Activated T-cell treated with anti-CD3 and anti-CD28 coated beads, Interleukin-2, amount 50 U/mL, for 72 hours (primary cell): ENCODE data around the gene CA10. TPM values are rescaled to one million over a fixed set of nuclear protein-coding genes. Genes with fewer than 3 reads are reported as not detected.

ENCODE experiments used
- ATAC-seq, 2 donors: fragments of 150-1000 bp; cut with Tn5 transposase; replicated peaks in 1 of 2; 2 replicates each; pipeline ENCODE4 v1.10.0; 2021; ENCODE audit warnings: moderate library complexity in 2 of 2, mild to moderate bottlenecking in 1 of 2
- DNase-seq, 2 donors: peaks; one replicate each; pipeline ENCODE4 v3.0.0; 2021 to 2022; ENCODE audit warnings: mixed read lengths in 1 of 2
- H3K27ac Mint-ChIP-seq: one replicate; pipeline ENCODE4 v1.8.0; 2022; ENCODE audit warnings: mild to moderate bottlenecking, moderate library complexity, mixed read lengths
- H3K27me3 Mint-ChIP-seq: one replicate; pipeline ENCODE4 v1.8.0; 2022; ENCODE audit warnings: low read depth, mixed read lengths
- H3K36me3 Mint-ChIP-seq, 2 donors: one replicate each; pipeline ENCODE4 v1.8.0; 2022; ENCODE audit warnings: mixed read lengths in 2 of 2, mild to moderate bottlenecking in 1 of 2; ENCODE audit not compliant: insufficient read depth in 2 of 2
- H3K4me1 Mint-ChIP-seq: one replicate; pipeline ENCODE4 v1.8.0; 2022; ENCODE audit warnings: low read depth, mixed read lengths
- H3K4me3 Mint-ChIP-seq, 2 donors: one replicate each; pipeline ENCODE4 v1.8.0; 2022; ENCODE audit warnings: mild to moderate bottlenecking in 2 of 2, mixed read lengths in 2 of 2, moderate library complexity in 2 of 2
- H3K9me3 Mint-ChIP-seq, 2 donors: one replicate each; pipeline ENCODE4 v1.8.0; 2022; ENCODE audit warnings: mixed read lengths in 2 of 2
- total RNA-seq, 2 donors: library from RNA; stranded (reverse); gene quantifications; one replicate each; pipeline ENCODE4 v1.2.3, GENCODE V29; 2022

Gene CA10
- total RNA-seq, 2 donors from 2014 or later = not detected

- Mint-ChIP-seq H3K27me3 (no peaks in the 10 kb centered on the region), H3K4me3 (no peak overlapping the region), H3K27ac (no peak overlapping the region), H3K4me1 (no peaks in the 10 kb centered on the region), H3K36me3 (no peaks in the 10 kb centered on the region), H3K9me3 (no peaks in the 10 kb centered on the region)
- ATAC-seq (no peak), DNase-seq (no peak)
These were observed 20.2 kb downstream of the CA10 start for GRCh38 chr17:52138350-52138749.

- Mint-ChIP-seq H3K27ac (no peak overlapping the region), H3K4me1 (no peaks in the 10 kb centered on the region), H3K36me3 (no peaks in the 10 kb centered on the region), H3K27me3 (no peaks in the 10 kb centered on the region), H3K4me3 (no peak overlapping the region), H3K9me3 (no peaks in the 10 kb centered on the region)
- ATAC-seq = no peak
- no peak for DNase-seq
These were observed 22.3 kb downstream of the CA10 start for GRCh38 chr17:52136166-52136565.

GRCh38 chr17:52134641-52135040, 23.9 kb downstream of the CA10 start:
- H3K4me3 Mint-ChIP-seq = no peak overlapping the region
- no peaks in the 10 kb centered on the region for H3K36me3 Mint-ChIP-seq
- peaks cover 0 to under 1% of the 10 kb centered on the region in 2 donors for H3K9me3 Mint-ChIP-seq
- no peak for ATAC-seq
- H3K27me3 Mint-ChIP-seq = no peaks in the 10 kb centered on the region
- no peaks in the 10 kb centered on the region for H3K4me1 Mint-ChIP-seq
- DNase-seq = no peak
- H3K27ac Mint-ChIP-seq = no peak overlapping the region

- Mint-ChIP-seq H3K36me3 (no peaks in the 10 kb centered on the region), H3K4me3 (no peak overlapping the region), H3K27ac (no peak overlapping the region), H3K27me3 (peaks cover 6% of the 10 kb centered on the region), H3K9me3 (peaks cover 0 to 2% of the 10 kb centered on the region in 2 donors), H3K4me1 (no peaks in the 10 kb centered on the region)
- ATAC-seq = no peak
- no peak for DNase-seq
These were observed 29.8 kb downstream of the CA10 start for GRCh38 chr17:52128721-52129120.

GRCh38 chr17:52124993-52125392, 33.5 kb downstream of the CA10 start:
- Mint-ChIP-seq H3K4me1 (no peaks in the 10 kb centered on the region), H3K27me3 (peaks cover 13% of the 10 kb centered on the region), H3K9me3 (peaks cover 0 to 2% of the 10 kb centered on the region in 2 donors), H3K4me3 (no peak overlapping the region), H3K27ac (no peak overlapping the region), H3K36me3 (no peaks in the 10 kb centered on the region)
- no peak for ATAC-seq
- no peak for DNase-seq

- no peak overlapping the region for H3K4me3 Mint-ChIP-seq
- no peak overlapping the region for H3K27ac Mint-ChIP-seq
- ATAC-seq (no peak), DNase-seq (no peak)
- H3K9me3 Mint-ChIP-seq = peaks cover 0 to under 1% of the 10 kb centered on the region in 2 donors
- H3K27me3 Mint-ChIP-seq = peaks cover 13% of the 10 kb centered on the region
- H3K36me3 Mint-ChIP-seq = no peaks in the 10 kb centered on the region
- H3K4me1 Mint-ChIP-seq = no peaks in the 10 kb centered on the region
These were observed 34.0 kb downstream of the CA10 start for GRCh38 chr17:52124561-52124960.

GRCh38 chr17:52120465-52120864, 38.0 kb downstream of the CA10 start:
- no peak for DNase-seq
- H3K36me3 Mint-ChIP-seq = no peaks in the 10 kb centered on the region
- H3K27me3 Mint-ChIP-seq = peaks cover 6% of the 10 kb centered on the region
- ATAC-seq = no peak
- H3K27ac Mint-ChIP-seq = no peak overlapping the region
- no peaks in the 10 kb centered on the region for H3K4me1 Mint-ChIP-seq
- no peak overlapping the region for H3K4me3 Mint-ChIP-seq
- no peaks in the 10 kb centered on the region for H3K9me3 Mint-ChIP-seq

GRCh38 chr17:52110923-52111581, 47.5 kb downstream of the CA10 start:
- ATAC-seq (no peak), DNase-seq (no peak)
- no peak overlapping the region for H3K4me3 Mint-ChIP-seq
- no peaks in the 10 kb centered on the region for H3K36me3 Mint-ChIP-seq
- no peaks in the 10 kb centered on the region for H3K27me3 Mint-ChIP-seq
- no peak overlapping the region for H3K27ac Mint-ChIP-seq
- H3K9me3 Mint-ChIP-seq = no peaks in the 10 kb centered on the region
- no peaks in the 10 kb centered on the region for H3K4me1 Mint-ChIP-seq

- H3K9me3 Mint-ChIP-seq = no peaks in the 10 kb centered on the region
- no peak overlapping the region for H3K27ac Mint-ChIP-seq
- no peaks in the 10 kb centered on the region for H3K4me1 Mint-ChIP-seq
- no peaks in the 10 kb centered on the region for H3K27me3 Mint-ChIP-seq
- H3K36me3 Mint-ChIP-seq = no peaks in the 10 kb centered on the region
- H3K4me3 Mint-ChIP-seq = no peak overlapping the region
- ATAC-seq = no peak
- DNase-seq = peak; percentile 23 to 39
These were observed 51.8 kb downstream of the CA10 start for GRCh38 chr17:52106638-52107261.

- Mint-ChIP-seq H3K36me3 (no peaks in the 10 kb centered on the region), H3K27ac (no peak overlapping the region), H3K4me3 (no peak overlapping the region), H3K27me3 (no peaks in the 10 kb centered on the region), H3K4me1 (no peaks in the 10 kb centered on the region), H3K9me3 (no peaks in the 10 kb centered on the region)
- DNase-seq (no peak), ATAC-seq (no peak)
These were observed 52.4 kb downstream of the CA10 start for GRCh38 chr17:52106072-52106471.

- DNase-seq = no peak
- H3K4me3 Mint-ChIP-seq = no peak overlapping the region
These were observed 52.9 kb downstream of the CA10 start for GRCh38 chr17:52105591-52105990.

GRCh38 chr17:52096056-52096455, 62.5 kb downstream of the CA10 start:
- Mint-ChIP-seq H3K27ac (no peak overlapping the region), H3K9me3 (no peaks in the 10 kb centered on the region), H3K27me3 (no peaks in the 10 kb centered on the region), H3K4me3 (no peak overlapping the region), H3K36me3 (no peaks in the 10 kb centered on the region), H3K4me1 (no peaks in the 10 kb centered on the region)
- no peak for ATAC-seq
- DNase-seq = no peak

More at GRCh38 chr17:52105591-52105990, 52.9 kb downstream of the CA10 start:
- H3K27me3 Mint-ChIP-seq = no peaks in the 10 kb centered on the region
- H3K36me3 Mint-ChIP-seq = no peaks in the 10 kb centered on the region
- no peak overlapping the region for H3K27ac Mint-ChIP-seq
- no peaks in the 10 kb centered on the region for H3K9me3 Mint-ChIP-seq
- ATAC-seq = no peak
- no peaks in the 10 kb centered on the region for H3K4me1 Mint-ChIP-seq

GRCh38 chr17:52084176-52084575, 74.3 kb downstream of the CA10 start:
- Mint-ChIP-seq H3K4me1 (no peaks in the 10 kb centered on the region), H3K9me3 (peaks cover 0 to 3% of the 10 kb centered on the region in 2 donors), H3K27me3 (peaks cover 8% of the 10 kb centered on the region), H3K36me3 (no peaks in the 10 kb centered on the region), H3K4me3 (no peak overlapping the region), H3K27ac (no peak overlapping the region)
- ATAC-seq (no peak), DNase-seq (no peak)

GRCh38 chr17:52079496-52079895, 79.0 kb downstream of the CA10 start:
- Mint-ChIP-seq H3K4me3 (no peak overlapping the region), H3K4me1 (no peaks in the 10 kb centered on the region), H3K27ac (no peak overlapping the region), H3K27me3 (no peaks in the 10 kb centered on the region), H3K36me3 (no peaks in the 10 kb centered on the region), H3K9me3 (peaks cover 0 to 5% of the 10 kb centered on the region in 2 donors)
- no peak for ATAC-seq
- DNase-seq = no peak
